GM18507 (cell line): Measurements from ENCODE around the gene CCDC60.

Experiments
- DNase-seq: peaks from one replicate; pipeline ENCODE4 v3.0.0; 2011; ENCODE audit warnings: low read depth; ENCODE audit not compliant: insufficient read length; ENCODE audit errors: extremely low spot score
- FAIRE-seq: peaks from 2 replicates; lab custom pipeline; 2011; peaks lifted over from hg19 to GRCh38; lab: Jason Lieb, UNC

CCDC60 gene

DNA sequence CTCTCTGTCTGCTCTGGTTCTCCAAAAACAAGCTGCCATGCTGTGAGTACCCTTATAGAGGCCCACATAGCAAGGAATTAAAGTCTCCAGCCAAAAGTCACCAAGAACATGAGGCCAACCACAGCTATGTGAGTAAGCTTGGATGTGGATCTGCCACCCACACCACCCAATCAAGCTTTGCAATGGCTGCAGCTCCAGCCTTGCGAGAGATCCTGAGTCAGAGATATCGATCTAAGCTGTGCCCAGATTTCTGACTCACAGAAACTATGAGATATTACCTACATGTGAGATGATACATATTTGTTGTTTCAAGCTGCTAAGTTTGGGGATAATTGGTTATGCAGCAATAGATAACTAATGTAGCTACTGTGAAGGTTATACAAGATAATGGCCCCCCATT lies 243.6 kb downstream of the CCDC60 start:
- DNase-seq (no peak), FAIRE-seq (no peak)

DNA sequence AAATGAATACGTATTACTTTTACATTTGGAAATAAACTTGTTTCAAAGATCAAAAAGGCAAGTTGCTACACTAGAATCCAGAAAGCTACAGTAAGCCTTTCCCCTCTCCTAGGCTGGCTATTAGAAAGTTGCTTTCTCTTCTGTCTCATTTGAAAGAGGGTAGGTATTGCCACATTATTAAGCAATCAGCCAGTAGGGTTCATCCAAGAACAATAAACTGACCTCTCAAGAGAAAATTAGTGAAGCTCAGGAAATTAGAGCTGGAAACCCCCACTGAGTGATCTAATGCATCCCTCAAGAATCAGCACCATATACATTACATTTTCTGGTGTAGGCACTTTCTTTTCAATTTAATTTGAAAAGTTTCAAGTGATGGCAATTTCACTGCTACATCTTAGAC lies 254.6 kb downstream of the CCDC60 start:
- FAIRE-seq (no peak), DNase-seq (no peak)

DNA sequence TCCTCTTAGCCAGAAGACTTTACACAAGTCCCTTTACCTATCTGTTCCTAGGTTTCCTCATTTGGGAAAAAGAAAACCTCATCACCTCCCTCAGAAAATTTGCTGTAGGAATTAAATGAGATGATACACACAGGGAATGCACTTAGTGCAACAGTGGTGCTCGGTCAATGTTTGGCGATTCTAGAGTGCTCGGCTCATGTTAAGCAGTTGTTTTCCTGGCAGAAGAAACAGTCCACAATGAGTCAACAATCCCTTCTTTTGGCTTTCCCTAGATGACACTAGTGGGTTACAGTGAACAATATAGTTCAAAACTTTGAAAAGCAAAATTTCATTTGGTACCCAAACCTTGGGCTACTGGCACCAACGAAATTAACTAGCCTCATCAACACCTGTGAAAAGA lies 255.1 kb downstream of the CCDC60 start:
- no peak for DNase-seq
- FAIRE-seq = no peak
